Retinal pigment epithelial cell (primary cell): ENCODE data around the gene KLK3.

Experiments
- DNase-seq: peaks from one replicate; pipeline ENCODE4 v3.0.0-alpha.2; 2010; ENCODE audit warnings: low read depth
- H3K4me3 ChIP-seq: 2 replicates; pipeline ENCODE4 v1.5.1; 2011; ENCODE audit warnings: mild to moderate bottlenecking, low read length, control low read depth, moderate library complexity
- TF ChIP-seq, protein P1 (sequence below): conservative IDR thresholded peaks from 2 replicates; pipeline ENCODE4 v1.5.1; 2011; ENCODE audit warnings: low read depth, low read length, control low read depth, inconsistent platforms

KLK3 gene

DNA sequence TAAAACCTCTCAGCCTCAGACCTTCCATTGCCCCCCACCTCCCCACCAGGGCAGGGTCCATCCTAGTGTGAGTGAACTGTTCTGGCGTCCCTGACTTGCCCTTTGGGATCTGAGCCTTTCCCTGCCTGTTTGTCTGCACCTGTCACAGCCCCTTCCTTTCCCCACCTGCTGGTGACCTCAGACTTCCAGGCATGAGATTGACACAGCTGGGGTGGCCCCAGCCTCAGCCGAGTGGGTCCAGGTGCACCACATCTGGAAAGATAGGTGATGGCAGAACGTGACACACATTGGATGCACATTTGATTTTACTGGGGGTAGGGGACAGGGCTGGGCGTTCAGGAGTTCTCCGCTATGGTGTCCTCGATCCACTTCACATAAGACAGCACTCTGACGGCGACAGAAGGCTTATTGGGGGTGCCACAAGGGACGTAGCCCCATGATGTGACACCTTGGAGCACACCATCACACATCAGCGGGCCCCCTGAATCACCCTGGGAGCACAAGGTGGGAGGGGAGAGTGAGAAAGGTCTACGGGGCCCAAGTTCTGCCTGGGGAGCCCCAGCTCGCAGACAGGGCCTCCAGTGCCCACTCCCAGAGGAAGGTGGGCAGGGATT, 35.7 kb upstream of the KLK3 start:
- no peak overlapping the region for H3K4me3 ChIP-seq
- no peak for DNase-seq
- TF ChIP-seq, protein P1, sequence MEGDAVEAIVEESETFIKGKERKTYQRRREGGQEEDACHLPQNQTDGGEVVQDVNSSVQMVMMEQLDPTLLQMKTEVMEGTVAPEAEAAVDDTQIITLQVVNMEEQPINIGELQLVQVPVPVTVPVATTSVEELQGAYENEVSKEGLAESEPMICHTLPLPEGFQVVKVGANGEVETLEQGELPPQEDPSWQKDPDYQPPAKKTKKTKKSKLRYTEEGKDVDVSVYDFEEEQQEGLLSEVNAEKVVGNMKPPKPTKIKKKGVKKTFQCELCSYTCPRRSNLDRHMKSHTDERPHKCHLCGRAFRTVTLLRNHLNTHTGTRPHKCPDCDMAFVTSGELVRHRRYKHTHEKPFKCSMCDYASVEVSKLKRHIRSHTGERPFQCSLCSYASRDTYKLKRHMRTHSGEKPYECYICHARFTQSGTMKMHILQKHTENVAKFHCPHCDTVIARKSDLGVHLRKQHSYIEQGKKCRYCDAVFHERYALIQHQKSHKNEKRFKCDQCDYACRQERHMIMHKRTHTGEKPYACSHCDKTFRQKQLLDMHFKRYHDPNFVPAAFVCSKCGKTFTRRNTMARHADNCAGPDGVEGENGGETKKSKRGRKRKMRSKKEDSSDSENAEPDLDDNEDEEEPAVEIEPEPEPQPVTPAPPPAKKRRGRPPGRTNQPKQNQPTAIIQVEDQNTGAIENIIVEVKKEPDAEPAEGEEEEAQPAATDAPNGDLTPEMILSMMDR: no peak

DNA sequence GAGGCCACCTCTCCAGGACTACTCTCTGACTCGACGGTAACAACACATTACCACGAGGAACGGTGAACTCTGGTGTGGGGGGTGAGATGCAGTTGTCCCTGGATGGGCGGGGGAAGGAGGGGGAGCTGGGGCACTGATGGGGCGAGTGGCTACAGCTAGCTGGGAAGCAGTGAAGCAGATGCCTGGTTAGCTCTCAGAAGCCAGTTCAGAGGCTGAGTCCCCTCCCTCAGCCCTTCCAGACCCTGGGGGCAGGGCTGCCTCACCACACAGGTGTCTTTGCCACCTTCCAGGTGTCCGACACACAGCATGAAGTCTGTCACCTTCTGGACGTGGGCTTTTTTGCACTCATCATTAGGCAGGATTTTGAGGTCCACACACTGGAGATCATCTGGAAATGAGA, 35.1 kb upstream of the KLK3 start:
- DNase-seq: no peak
- no peak overlapping the region for H3K4me3 ChIP-seq
- TF ChIP-seq, protein P1: no peak

DNA sequence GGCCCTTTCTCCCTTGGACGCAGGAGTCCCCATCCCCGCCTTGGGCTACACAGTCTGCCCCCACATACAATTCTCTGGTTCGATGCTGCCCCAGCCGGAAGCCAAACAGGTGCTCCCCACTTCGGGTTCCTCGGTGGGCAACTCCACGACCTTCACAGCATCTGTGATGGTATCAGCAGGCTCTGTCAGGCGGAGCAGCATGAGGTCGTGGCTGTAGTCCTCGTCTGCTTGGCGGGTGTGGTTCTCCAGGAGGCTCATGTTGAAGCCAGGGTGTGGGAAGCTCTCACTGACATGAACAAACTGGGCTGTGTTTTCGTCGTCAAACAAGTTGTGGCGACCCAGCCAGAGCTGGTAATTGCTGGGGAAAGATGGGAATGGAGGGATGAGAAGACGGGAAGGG, 34.6 kb upstream of the KLK3 start:
- H3K4me3 ChIP-seq: no peak overlapping the region
- TF ChIP-seq, protein P1: no peak

DNA sequence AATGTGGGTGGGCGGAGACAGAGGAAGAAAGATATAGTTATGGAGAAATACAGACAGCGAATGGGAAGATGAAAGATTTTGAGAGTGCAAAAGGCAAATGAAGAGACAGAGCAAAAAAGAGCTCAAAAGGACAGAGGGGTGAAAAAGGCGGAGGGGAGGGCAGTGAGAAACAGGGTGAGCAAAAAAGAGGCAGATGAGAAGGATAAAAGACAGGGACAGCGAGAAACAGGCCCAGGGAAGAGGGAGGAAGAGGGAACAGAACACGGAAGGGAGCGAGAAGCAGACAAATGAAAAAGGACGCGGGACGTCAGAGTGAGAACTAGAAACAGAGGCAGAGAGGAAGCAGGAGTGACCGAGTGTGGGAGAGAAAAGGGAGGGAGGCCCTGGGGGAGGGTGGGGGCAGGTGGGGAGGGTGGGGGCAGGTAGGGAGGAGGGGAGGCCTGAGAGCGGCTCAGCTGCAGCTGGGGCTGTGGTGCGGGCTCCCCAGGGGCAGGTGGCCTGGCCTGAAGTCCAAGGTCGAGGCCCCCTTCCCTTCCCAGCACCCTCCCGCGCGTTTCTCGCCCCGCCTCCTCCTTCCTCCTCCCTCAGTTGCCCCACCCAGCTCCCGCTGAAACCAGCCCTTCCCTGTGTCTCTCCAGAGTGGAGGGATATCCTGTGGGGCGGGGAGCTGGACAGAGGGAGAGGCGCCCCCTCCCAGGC, 34.0 kb upstream of the KLK3 start:
- TF ChIP-seq, protein P1: no peak
- DNase-seq: no peak
- no peak overlapping the region for H3K4me3 ChIP-seq

More for the DNA sequence above, 34.6 kb upstream of the KLK3 start:
- DNase-seq: no peak

DNA sequence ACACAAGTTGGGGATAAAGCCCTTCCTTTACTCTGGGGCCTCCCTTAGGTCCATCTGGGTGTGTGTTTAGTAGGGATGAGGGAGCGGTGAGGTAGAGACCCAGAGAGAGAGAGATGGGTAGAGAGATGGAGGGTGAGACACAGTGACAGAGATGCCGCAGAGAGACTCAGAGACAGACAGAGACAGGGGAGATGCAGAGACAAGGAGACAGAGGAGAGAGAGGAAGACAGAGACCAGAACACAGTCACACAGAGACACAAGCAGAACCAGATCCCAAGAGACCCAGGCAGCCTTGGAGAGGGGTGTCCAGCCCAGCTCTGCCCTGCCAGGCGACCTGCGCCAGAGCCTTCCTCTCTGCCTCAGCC, 33.5 kb upstream of the KLK3 start:
- no peak for DNase-seq
- TF ChIP-seq, protein P1: no peak
- H3K4me3 ChIP-seq: no peak overlapping the region

DNA sequence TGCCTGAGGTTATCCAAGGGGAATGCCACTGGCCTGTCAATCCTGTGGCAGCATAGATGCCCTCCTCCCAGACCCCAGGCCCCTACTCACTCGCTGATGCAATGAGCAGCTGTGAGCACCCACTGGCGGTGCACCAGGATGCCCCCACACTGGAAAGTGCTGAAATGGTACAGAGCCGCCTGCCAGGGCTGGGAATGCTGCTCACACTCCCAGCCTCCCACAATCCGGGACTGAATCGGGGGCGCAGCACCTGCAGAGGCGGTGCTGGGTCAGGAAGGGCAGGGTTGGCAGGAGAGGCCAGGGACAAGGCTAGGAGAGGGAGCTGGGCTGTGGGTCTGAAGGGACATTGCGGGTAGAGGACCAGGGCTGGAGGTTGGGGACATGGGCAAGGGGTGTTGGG, 33.1 kb upstream of the KLK3 start:
- no peak for DNase-seq
- H3K4me3 ChIP-seq: no peak overlapping the region
- TF ChIP-seq, protein P1: no peak

DNA sequence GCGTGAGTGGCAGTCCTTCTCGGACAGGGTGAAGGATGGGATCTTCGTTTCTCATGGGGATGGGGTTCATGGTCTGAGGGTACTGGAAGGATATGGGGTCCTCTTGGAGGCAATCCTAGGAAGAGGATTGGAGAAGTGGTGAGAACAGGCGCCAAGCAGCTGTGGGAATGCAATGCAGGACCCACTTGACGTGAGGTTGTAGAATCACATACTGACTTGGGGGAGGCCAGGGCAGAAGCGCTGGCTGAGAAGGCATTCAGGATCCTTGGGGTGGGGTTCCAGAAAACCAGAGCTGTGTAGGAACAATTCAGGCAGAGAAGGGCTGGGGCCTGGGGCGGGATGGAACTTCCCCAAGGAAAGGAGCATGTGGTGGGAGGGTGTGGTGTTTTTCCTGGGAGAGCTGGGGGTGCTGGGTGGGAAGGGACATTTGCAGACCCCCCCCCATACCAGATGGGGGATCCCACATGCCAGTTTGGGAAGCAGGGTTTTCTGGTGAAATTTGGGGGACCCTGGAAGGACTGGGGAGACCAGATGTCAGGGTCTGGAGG, 32.0 kb upstream of the KLK3 start:
- no peak overlapping the region for H3K4me3 ChIP-seq
- TF ChIP-seq, protein P1: no peak
- DNase-seq: no peak
